Neural progenitor cell (in vitro differentiated cells): ENCODE data around the gene LRP1-AS.

Source experiments
- EZH2 ChIP-seq: fragments of 200-600 bp; sonication (generic); IDR thresholded peaks from 2 replicates; pipeline ENCODE4 v1.6.1; 2017; ENCODE audit warnings: antibody characterized with exemption, mild to moderate bottlenecking, moderate library complexity
- TF ChIP-seq, protein P1 (sequence below): fragments of 200-600 bp; sonication (generic); IDR thresholded peaks from 2 replicates; pipeline ENCODE4 v1.5.1; 2017; ENCODE audit warnings: antibody characterized with exemption, mild to moderate bottlenecking

DNA sequence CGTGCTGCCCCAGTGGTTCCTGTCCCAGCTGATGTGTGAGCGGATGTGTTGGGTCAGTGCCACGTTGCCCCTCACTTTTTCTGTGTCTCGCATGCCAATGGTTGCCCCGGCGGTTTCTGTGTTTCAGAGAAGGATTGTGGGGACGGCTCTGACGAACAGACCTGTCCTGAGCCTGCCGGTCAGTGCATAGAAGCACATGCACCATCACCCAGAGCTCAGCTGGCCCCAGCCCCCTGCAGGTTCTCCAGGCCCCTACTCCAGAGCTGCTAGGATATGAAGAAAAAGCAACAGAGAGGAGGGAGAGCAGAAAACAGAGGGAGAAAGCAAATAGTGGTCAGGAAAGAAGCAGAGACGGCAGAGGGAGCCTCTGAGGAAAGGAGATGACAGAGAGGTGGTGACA lies 20.6 kb upstream of the LRP1-AS start:
- TF ChIP-seq EZH2: no peak
- TF ChIP-seq, protein P1, sequence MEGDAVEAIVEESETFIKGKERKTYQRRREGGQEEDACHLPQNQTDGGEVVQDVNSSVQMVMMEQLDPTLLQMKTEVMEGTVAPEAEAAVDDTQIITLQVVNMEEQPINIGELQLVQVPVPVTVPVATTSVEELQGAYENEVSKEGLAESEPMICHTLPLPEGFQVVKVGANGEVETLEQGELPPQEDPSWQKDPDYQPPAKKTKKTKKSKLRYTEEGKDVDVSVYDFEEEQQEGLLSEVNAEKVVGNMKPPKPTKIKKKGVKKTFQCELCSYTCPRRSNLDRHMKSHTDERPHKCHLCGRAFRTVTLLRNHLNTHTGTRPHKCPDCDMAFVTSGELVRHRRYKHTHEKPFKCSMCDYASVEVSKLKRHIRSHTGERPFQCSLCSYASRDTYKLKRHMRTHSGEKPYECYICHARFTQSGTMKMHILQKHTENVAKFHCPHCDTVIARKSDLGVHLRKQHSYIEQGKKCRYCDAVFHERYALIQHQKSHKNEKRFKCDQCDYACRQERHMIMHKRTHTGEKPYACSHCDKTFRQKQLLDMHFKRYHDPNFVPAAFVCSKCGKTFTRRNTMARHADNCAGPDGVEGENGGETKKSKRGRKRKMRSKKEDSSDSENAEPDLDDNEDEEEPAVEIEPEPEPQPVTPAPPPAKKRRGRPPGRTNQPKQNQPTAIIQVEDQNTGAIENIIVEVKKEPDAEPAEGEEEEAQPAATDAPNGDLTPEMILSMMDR: no peak
